ENCODE measurements around the gene STXBP4.

GRCh38 chr17:54971147-54971546 is 2.6 kb downstream of the STXBP4 start:
- no peak for TF ChIP-seq CTCF (conservative IDR thresholded peaks at IDR 0.05; ENCODE audit: low read length)
- no peak for TF ChIP-seq EZH2phosphoT487 (IDR thresholded peaks at IDR 0.05; ENCODE audit: borderline replicate concordance, low read depth, low read length)

Measured in OCI-LY7 (cell line).